Hepatocyte (in vitro differentiated cells): ENCODE measurements around the gene RPS18. TPM values are rescaled to one million over a fixed set of nuclear protein-coding genes. Genes with fewer than 3 reads are reported as not detected.
A peak's percentile ranks its signal among the peaks of the same experiment; 100 is the strongest.

ENCODE experiments used
- DNase-seq: peaks from one replicate; pipeline ENCODE4 v3.0.0-alpha.2; 2016; ENCODE audit warnings: low spot score
- H2AFZ ChIP-seq: fragments of 200-600 bp; sonication (generic); 2 replicates; pipeline ENCODE4 v1.6.0; 2016; ENCODE audit warnings: antibody characterized with exemption, mild to moderate bottlenecking
- H3K27ac ChIP-seq: fragments of 200-600 bp; sonication (generic); 2 replicates; pipeline ENCODE4 v1.5.1; 2016; ENCODE audit warnings: mild to moderate bottlenecking
- H3K27me3 ChIP-seq: fragments of 200-600 bp; sonication (generic); 2 replicates; pipeline ENCODE4 v1.6.1; 2016
- H3K36me3 ChIP-seq: fragments of 200-600 bp; sonication (generic); replicated peaks from 2 replicates; pipeline ENCODE4 v1.5.1; 2016; ENCODE audit warnings: low read depth; ENCODE audit not compliant: insufficient read depth
- H3K4me1 ChIP-seq: fragments of 200-600 bp; sonication (generic); 2 replicates; pipeline ENCODE4 v1.5.1; 2016; ENCODE audit warnings: mild to moderate bottlenecking, moderate library complexity; ENCODE audit not compliant: insufficient read depth
- H3K4me2 ChIP-seq: fragments of 200-600 bp; sonication (generic); 2 replicates; pipeline ENCODE4 v1.6.0; 2016
- H3K4me3 ChIP-seq: fragments of 200-600 bp; sonication (generic); 2 replicates; pipeline ENCODE4 v1.5.1; 2016; ENCODE audit warnings: mild to moderate bottlenecking
- H3K79me2 ChIP-seq: fragments of 200-600 bp; sonication (generic); 2 replicates; pipeline ENCODE4 v1.6.0; 2017; ENCODE audit warnings: mild to moderate bottlenecking
- H3K9me2 ChIP-seq: fragments of 200-600 bp; sonication (generic); replicated peaks from 2 replicates; pipeline ENCODE4 v1.6.0; 2017; ENCODE audit warnings: mild to moderate bottlenecking; ENCODE audit not compliant: insufficient read depth
- H3K9me3 ChIP-seq: fragments of 200-600 bp; sonication (generic); 2 replicates; pipeline ENCODE4 v1.5.1; 2016; ENCODE audit warnings: low read depth, mild to moderate bottlenecking
- H4K20me1 ChIP-seq: fragments of 200-600 bp; sonication (generic); 2 replicates; pipeline ENCODE4 v1.6.0; 2016; ENCODE audit warnings: mild to moderate bottlenecking; ENCODE audit not compliant: insufficient read depth, poor library complexity, severe bottlenecking
- EZH2 ChIP-seq: fragments of 200-600 bp; sonication (generic); IDR thresholded peaks from 2 replicates; pipeline ENCODE4 v1.6.1; 2016; ENCODE audit warnings: antibody characterized with exemption, mild to moderate bottlenecking, borderline replicate concordance
- EZH2phosphoT487 ChIP-seq: fragments of 200-600 bp; sonication (generic); IDR thresholded peaks from one replicate; pipeline ENCODE4 v1.6.1; 2018; ENCODE audit warnings: antibody characterized with exemption, mild to moderate bottlenecking, low read depth, moderate library complexity; ENCODE audit not compliant: unreplicated experiment, severe bottlenecking
- WGBS: methylation state at CpG from one replicate; pipeline ENCODE4 v1.1.6; 2016; ENCODE audit warnings: low lambda C conversion rate; ENCODE audit errors: missing lambda C conversion rate; 5-methylcytosine and 5-hydroxymethylcytosine counted together
- polyA plus RNA-seq: library from polyadenylated mRNA; unstranded; fragments of >200 nt; fragmentation: Nextera tagmentation; extraction: Ambion mirVana; gene quantifications from 2 replicates; pipeline ENCODE4 v1.2.1, GENCODE V29; 2016
- total RNA-seq: library from RNA; depleted of rRNA; stranded (reverse); fragments of >200 nt; gene quantifications from 2 replicates; pipeline ENCODE4 v1.2.3, GENCODE V29; 2014
- TF ChIP-seq, protein P1 (sequence below): fragments of 200-600 bp; sonication (generic); IDR thresholded peaks from 2 replicates; pipeline ENCODE4 v1.5.1; 2016; ENCODE audit warnings: antibody characterized with exemption, mild to moderate bottlenecking; ENCODE audit not compliant: poor library complexity

Gene RPS18
- total and polyA plus RNA-seq, 2 experiments from 2014 or later: 1,517 to 3,293 TPM

DNA sequence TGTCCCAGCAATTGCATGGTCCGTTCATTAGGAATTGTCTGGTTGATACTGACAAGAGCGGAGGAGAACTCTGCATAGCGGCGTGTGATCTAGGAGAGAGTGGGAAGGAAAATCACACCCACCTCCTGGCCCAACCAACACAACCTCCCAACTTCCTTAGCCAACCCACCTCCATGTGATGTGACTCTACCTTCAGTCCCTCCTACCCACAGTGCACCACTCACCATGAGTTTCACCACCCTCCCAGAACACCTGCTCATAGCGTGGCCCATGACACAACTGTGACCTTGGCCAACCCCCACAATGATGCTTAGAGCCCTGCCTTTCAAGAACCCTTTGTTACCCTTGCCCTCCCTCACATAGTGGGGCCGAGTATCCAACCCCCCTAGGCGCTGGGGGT lies 7.9 kb upstream of the RPS18 start:
- Histone ChIP-seq H3K79me2 (no peaks in the 10 kb centered on the region), H2AFZ (no peak overlapping the region), H3K9me3 (no peaks in the 10 kb centered on the region), H3K9me2 (no peaks in the 10 kb centered on the region), H3K4me1 (no peaks in the 10 kb centered on the region), H3K36me3 (no peaks in the 10 kb centered on the region), H3K27me3 (no peaks in the 10 kb centered on the region), H3K4me3 (no peak overlapping the region), H3K27ac (no peak overlapping the region), H4K20me1 (no peaks in the 10 kb centered on the region), H3K4me2 (no peak overlapping the region)
- WGBS: 82% methylated on average over 7 of the region's 7 CpGs
- TF ChIP-seq EZH2 (no peak), EZH2phosphoT487 (no peak)
- TF ChIP-seq, protein P1, sequence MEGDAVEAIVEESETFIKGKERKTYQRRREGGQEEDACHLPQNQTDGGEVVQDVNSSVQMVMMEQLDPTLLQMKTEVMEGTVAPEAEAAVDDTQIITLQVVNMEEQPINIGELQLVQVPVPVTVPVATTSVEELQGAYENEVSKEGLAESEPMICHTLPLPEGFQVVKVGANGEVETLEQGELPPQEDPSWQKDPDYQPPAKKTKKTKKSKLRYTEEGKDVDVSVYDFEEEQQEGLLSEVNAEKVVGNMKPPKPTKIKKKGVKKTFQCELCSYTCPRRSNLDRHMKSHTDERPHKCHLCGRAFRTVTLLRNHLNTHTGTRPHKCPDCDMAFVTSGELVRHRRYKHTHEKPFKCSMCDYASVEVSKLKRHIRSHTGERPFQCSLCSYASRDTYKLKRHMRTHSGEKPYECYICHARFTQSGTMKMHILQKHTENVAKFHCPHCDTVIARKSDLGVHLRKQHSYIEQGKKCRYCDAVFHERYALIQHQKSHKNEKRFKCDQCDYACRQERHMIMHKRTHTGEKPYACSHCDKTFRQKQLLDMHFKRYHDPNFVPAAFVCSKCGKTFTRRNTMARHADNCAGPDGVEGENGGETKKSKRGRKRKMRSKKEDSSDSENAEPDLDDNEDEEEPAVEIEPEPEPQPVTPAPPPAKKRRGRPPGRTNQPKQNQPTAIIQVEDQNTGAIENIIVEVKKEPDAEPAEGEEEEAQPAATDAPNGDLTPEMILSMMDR: no peak
- DNase-seq: no peak

DNA sequence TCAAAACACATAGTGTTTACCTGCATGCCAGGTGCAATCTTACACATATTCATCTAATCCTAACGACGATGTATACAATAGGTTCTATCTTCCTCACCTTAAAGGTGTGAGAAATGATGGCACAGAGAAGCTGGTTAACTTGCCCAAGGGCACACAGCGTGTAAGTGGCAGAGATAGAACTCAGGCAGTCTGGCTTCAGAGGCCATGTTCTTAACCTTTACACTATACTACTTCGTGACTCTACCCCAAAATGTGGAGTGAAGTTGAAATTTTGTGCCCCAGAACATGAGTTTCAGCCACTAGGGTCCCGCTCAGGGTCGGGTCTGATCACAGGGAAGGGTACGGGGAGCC lies 783 bp upstream of the RPS18 start:
- Histone ChIP-seq H3K9me2 (no peaks in the 10 kb centered on the region), H3K4me2 (peak overlapping the region; percentile 96), H3K9me3 (no peaks in the 10 kb centered on the region), H3K4me3 (peak overlapping the region; percentile 64), H2AFZ (peak overlapping the region; percentile 82), H3K4me1 (peaks cover 38% of the 10 kb centered on the region), H3K36me3 (peaks cover 4% of the 10 kb centered on the region), H3K27me3 (no peaks in the 10 kb centered on the region), H3K27ac (peak overlapping the region; percentile 98), H3K79me2 (peaks cover 52% of the 10 kb centered on the region), H4K20me1 (peaks cover 22% of the 10 kb centered on the region)
- TF ChIP-seq, protein P1: no peak
- TF ChIP-seq EZH2 (no peak), EZH2phosphoT487 (no peak)
- 3% methylated on average over 7 of the region's 7 CpGs for WGBS
- no peak for DNase-seq

DNA sequence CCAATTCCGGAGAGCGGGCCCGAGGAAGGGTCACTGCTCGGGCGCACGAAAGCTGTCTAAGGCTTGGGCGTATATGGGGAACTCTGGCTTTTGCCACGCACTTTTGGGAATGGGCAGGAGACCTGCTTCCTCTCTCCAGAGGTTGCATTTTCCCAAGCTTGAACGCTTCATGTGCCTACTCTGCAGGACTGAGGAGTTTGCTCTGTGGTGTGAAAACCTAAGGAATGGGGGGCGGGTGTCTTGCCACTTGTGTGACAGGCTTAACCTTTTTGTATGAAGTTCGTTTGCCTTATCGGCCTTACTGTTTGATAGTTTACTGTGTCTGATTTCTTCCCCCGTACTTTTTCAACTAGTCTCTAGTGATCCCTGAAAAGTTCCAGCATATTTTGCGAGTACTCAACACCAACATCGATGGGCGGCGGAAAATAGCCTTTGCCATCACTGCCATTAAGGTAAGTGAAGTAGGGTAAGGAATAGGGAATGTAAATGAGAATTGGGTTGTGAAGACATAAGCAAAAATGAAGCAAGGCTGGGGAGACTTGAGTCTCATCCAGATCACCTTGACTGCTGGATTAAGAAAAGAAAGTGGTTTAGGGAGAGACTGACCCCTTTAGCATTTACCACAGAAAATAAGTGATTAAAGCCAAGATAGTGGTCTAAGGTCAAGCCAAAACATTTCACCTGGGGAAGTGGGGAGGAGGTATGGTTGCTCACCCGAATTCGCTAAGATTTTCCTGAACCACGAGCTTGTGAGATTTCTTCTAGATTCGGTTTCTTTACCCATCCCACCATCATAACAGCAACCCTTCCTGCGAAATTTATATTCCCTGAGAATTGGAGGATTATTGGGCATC lies 627 bp downstream of the RPS18 start:
- Histone ChIP-seq H2AFZ (no peak overlapping the region), H3K9me2 (no peaks in the 10 kb centered on the region), H3K79me2 (peaks cover 52% of the 10 kb centered on the region), H3K27me3 (no peaks in the 10 kb centered on the region), H3K36me3 (peaks cover 4% of the 10 kb centered on the region), H3K4me1 (peaks cover 47% of the 10 kb centered on the region), H3K4me2 (peak overlapping the region; percentile 91), H4K20me1 (peaks cover 29% of the 10 kb centered on the region), H3K9me3 (no peaks in the 10 kb centered on the region), H3K27ac (peak overlapping the region; percentile 86), H3K4me3 (peak overlapping the region; percentile 73)
- TF ChIP-seq EZH2 (no peak), EZH2phosphoT487 (no peak)
- TF ChIP-seq, protein P1: no peak
- 7% methylated on average over 22 of the region's 22 CpGs for WGBS
- DNase-seq: no peak
